HepG2 (cell line): ENCODE measurements around the gene WWC2. TPM values are rescaled to one million over a fixed set of nuclear protein-coding genes. Genes with fewer than 3 reads are reported as not detected.

Experiments
- ATF7 ChIP-seq, 2 experiments: fragments of 450-650 bp in 1 of 2; sonication (generic) in 1 of 2; formaldehyde crosslinking in 1 of 2; IDR thresholded peaks; 2 replicates each; pipeline versions ENCODE4 v1.4.0 to v1.6.1; 2016 to 2020; ENCODE audit warnings: antibody characterized with exemption in 1 of 2, mild to moderate bottlenecking in 1 of 2, missing genetic modification reagents in 1 of 2
- ATRX ChIP-seq: sonication (generic); formaldehyde crosslinking; IDR thresholded peaks from 2 replicates; pipeline ENCODE4 v1.4.0; 2020; ENCODE audit warnings: missing genetic modification reagents, borderline replicate concordance
- BRCA1 ChIP-seq: sonication (generic); formaldehyde crosslinking; IDR thresholded peaks from 2 replicates; pipeline ENCODE4 v1.4.0; 2020; ENCODE audit warnings: missing genetic modification reagents
- EP300 ChIP-seq, 3 experiments: sonication (generic) in 1 of 3; formaldehyde crosslinking in 1 of 3; IDR thresholded peaks; 2 replicates each; pipeline versions ENCODE4 v1.5.1 to v1.6.1; 2011 to 2020; ENCODE audit warnings: low read depth in 2 of 3, low read length in 2 of 3, borderline replicate concordance in 1 of 3, improper control_type of control experiment in 1 of 3, mild to moderate bottlenecking in 1 of 3, missing genetic modification reagents in 1 of 3, moderate library complexity in 1 of 3
- HCFC1 ChIP-seq: fragments of 150-350 bp; IDR thresholded peaks from 2 replicates; pipeline ENCODE4 v1.6.1; 2014; ENCODE audit warnings: low read depth, low read length
- HNRNPK ChIP-seq: fragments of 200-400 bp; formaldehyde crosslinking; IDR thresholded peaks from 2 replicates; pipeline ENCODE4 v1.6.1; 2018; ENCODE audit warnings: low read length, low read depth, moderate library complexity, mild to moderate bottlenecking; ENCODE audit not compliant: poor library complexity, severe bottlenecking
- KDM2A ChIP-seq: sonication (generic); formaldehyde crosslinking; IDR thresholded peaks from 2 replicates; pipeline ENCODE4 v1.4.0; 2020; ENCODE audit warnings: low read depth, missing genetic modification reagents, borderline replicate concordance
- KDM4B ChIP-seq: sonication (generic); formaldehyde crosslinking; IDR thresholded peaks from 2 replicates; pipeline ENCODE4 v1.4.0; 2020; ENCODE audit warnings: missing genetic modification reagents
- KLF15 ChIP-seq: sonication (generic); formaldehyde crosslinking; IDR thresholded peaks from 2 replicates; pipeline ENCODE4 v1.8.1; 2023; ENCODE audit warnings: borderline replicate concordance, mild to moderate bottlenecking, inconsistent platforms, missing genetic modification reagents, mixed read lengths
- KMT2B ChIP-seq: IDR thresholded peaks from 2 replicates; pipeline ENCODE4 v1.6.1; 2016; ENCODE audit warnings: missing genetic modification reagents, missing compliant biosample characterization
- MAFG ChIP-seq: sonication (generic); formaldehyde crosslinking; IDR thresholded peaks from 2 replicates; pipeline ENCODE4 v1.5.1; 2020; ENCODE audit warnings: mild to moderate bottlenecking, missing genetic modification reagents
- MAZ ChIP-seq, 2 experiments: sonication (generic) in 1 of 2; formaldehyde crosslinking in 1 of 2; IDR thresholded peaks; 2 replicates each; pipeline versions ENCODE4 v1.5.0 to v1.6.1; 2012 to 2020; ENCODE audit warnings: low read depth in 2 of 2, mild to moderate bottlenecking in 2 of 2, borderline replicate concordance in 1 of 2, improper control_type of control experiment in 1 of 2, low read length in 1 of 2, missing genetic modification reagents in 1 of 2, moderate library complexity in 1 of 2
- MIXL1 ChIP-seq: IDR thresholded peaks from 2 replicates; pipeline ENCODE4 v1.6.1; 2016
- NFIB ChIP-seq: sonication (generic); formaldehyde crosslinking; IDR thresholded peaks from 2 replicates; pipeline ENCODE4 v1.9.0; 2021; ENCODE audit warnings: missing genetic modification reagents, mild to moderate bottlenecking, borderline replicate concordance
- SMARCE1 ChIP-seq: fragments of 450-650 bp; IDR thresholded peaks from 2 replicates; pipeline ENCODE4 v1.6.1; 2017; ENCODE audit warnings: borderline replicate concordance
- STAT5B ChIP-seq: sonication (generic); formaldehyde crosslinking; IDR thresholded peaks from 2 replicates; pipeline ENCODE4 v1.4.0; 2020; ENCODE audit warnings: missing genetic modification reagents
- THYN1 ChIP-seq: sonication (generic); formaldehyde crosslinking; IDR thresholded peaks from 2 replicates; pipeline ENCODE4 v1.8.1; 2023; ENCODE audit warnings: low read depth, mild to moderate bottlenecking, moderate library complexity, missing genetic modification reagents, borderline replicate concordance
- ZGPAT ChIP-seq: IDR thresholded peaks from 2 replicates; pipeline ENCODE4 v1.6.1; 2016; ENCODE audit warnings: mild to moderate bottlenecking
- ZNF337 ChIP-seq: sonication (generic); formaldehyde crosslinking; IDR thresholded peaks from 2 replicates; pipeline ENCODE4 v1.5.1; 2020; ENCODE audit warnings: missing genetic modification reagents, low read depth, mild to moderate bottlenecking, borderline replicate concordance
- ZNF597 ChIP-seq: sonication (generic); formaldehyde crosslinking; IDR thresholded peaks from 2 replicates; pipeline ENCODE4 v1.5.0; 2020; ENCODE audit warnings: missing genetic modification reagents
- ZNF7 ChIP-seq: IDR thresholded peaks from 2 replicates; pipeline ENCODE4 v1.6.1; 2016; ENCODE audit warnings: missing biosample characterization, missing genetic modification reagents
- ZNF709 ChIP-seq: sonication (generic); formaldehyde crosslinking; IDR thresholded peaks from 2 replicates; pipeline ENCODE4 v1.5.0; 2020; ENCODE audit warnings: mild to moderate bottlenecking, missing genetic modification reagents
- ZNF879 ChIP-seq: sonication (generic); formaldehyde crosslinking; IDR thresholded peaks from 2 replicates; pipeline ENCODE4 v1.8.1; 2023; ENCODE audit warnings: missing genetic modification reagents
- polyA plus RNA-seq, 8 experiments: library from polyadenylated mRNA; depleted of rRNA in 3 of 8; stranded (reverse) in 7 of 8; unstranded in 1 of 8; fragments of >200 nt; fragmentation: Illumina TruSeq in 4 of 8; extraction: Trizol in 4 of 8; gene quantifications; 2 replicates each; pipeline versions ENCODE4 v1.2.1 to v1.2.3, GENCODE V29; 2011 to 2016; ENCODE audit warnings: low read depth in 4 of 8, missing spikeins in 1 of 8, mixed read lengths in 1 of 8; ENCODE audit not compliant: insufficient read depth in 1 of 8
- total RNA-seq, 5 experiments: library from RNA; depleted of rRNA; stranded (reverse); fragments of >200 nt; fragmentation: Illumina TruSeq; extraction: Trizol; gene quantifications; 2 replicates each; pipeline ENCODE4 v1.2.3, GENCODE V29; 2016; ENCODE audit warnings: low read depth in 1 of 5
- TF ChIP-seq, protein P1 (sequence below): sonication (generic); formaldehyde crosslinking; IDR thresholded peaks from 2 replicates; pipeline ENCODE4 v1.8.0; 2022; ENCODE audit warnings: mild to moderate bottlenecking, missing genetic modification reagents; ENCODE audit not compliant: insufficient replicate concordance

The WWC2 gene
- total and polyA plus RNA-seq, 2 of the 13 experiments (the other 11 are each of a cell fraction or from before 2014, with no cell fraction given), result 40.0 to 50.1 TPM

- no peak for TF ChIP-seq SMARCE1
- no peak for TF ChIP-seq ATRX
- no peak for TF ChIP-seq NFIB (CRISPR knock-in tag)
- peak; percentile 30 to 52; a peak in 2 of 4 replicates for TF ChIP-seq EP300 (IDR thresholded peaks at IDR 0.05; ENCODE audit: low read depth in 2 of 2, low read length in 2 of 2)
- TF ChIP-seq EP300 (CRISPR knock-in tag; IDR thresholded peaks at IDR 0.05; ENCODE audit: borderline replicate concordance), result peak; percentile 19; the same call in 1 of the 2 replicates
- 0 out of 2 replicates have a peak, but pooled peaks have one; percentile 45 for TF ChIP-seq MIXL1 (CRISPR knock-in tag)
- no peak for TF ChIP-seq ZNF597 (CRISPR knock-in tag)
- no peak for TF ChIP-seq MAZ (IDR thresholded peaks at IDR 0.05; ENCODE audit: borderline replicate concordance, low read depth, low read length)
- no peak for TF ChIP-seq MAZ (CRISPR knock-in tag; IDR thresholded peaks at IDR 0.05; ENCODE audit: low read depth)
- no peak for TF ChIP-seq ZNF879 (CRISPR knock-in tag)
- TF ChIP-seq, protein P1, sequence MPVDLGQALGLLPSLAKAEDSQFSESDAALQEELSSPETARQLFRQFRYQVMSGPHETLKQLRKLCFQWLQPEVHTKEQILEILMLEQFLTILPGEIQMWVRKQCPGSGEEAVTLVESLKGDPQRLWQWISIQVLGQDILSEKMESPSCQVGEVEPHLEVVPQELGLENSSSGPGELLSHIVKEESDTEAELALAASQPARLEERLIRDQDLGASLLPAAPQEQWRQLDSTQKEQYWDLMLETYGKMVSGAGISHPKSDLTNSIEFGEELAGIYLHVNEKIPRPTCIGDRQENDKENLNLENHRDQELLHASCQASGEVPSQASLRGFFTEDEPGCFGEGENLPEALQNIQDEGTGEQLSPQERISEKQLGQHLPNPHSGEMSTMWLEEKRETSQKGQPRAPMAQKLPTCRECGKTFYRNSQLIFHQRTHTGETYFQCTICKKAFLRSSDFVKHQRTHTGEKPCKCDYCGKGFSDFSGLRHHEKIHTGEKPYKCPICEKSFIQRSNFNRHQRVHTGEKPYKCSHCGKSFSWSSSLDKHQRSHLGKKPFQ, result no peak
- TF ChIP-seq ZNF7, result no peak
- 0 out of 2 replicates have a peak, but pooled peaks have one; percentile 33 for TF ChIP-seq KMT2B (CRISPR knock-in tag)
- no peak for TF ChIP-seq MAFG (CRISPR knock-in tag)
- no peak for TF ChIP-seq BRCA1
- no peak for TF ChIP-seq ZNF709
- no peak for TF ChIP-seq KDM2A
- no peak for TF ChIP-seq ATF7 (IDR thresholded peaks at IDR 0.05)
- TF ChIP-seq ATF7 (CRISPR knock-in tag; IDR thresholded peaks at IDR 0.05), result no peak
- TF ChIP-seq KLF15 (CRISPR knock-in tag), result no peak
- no peak for TF ChIP-seq HNRNPK
- TF ChIP-seq KDM4B (CRISPR knock-in tag), result no peak
- TF ChIP-seq THYN1 (CRISPR knock-in tag), result no peak
- no peak for TF ChIP-seq HCFC1
- no peak for TF ChIP-seq ZNF337 (CRISPR knock-in tag)
- peak; percentile 28; the same call in 1 of the 2 replicates for TF ChIP-seq ZGPAT (CRISPR knock-in tag)
- no peak for TF ChIP-seq STAT5B (CRISPR knock-in tag)
Observed at GRCh38 chr4:183154701-183155391, 55.8 kb downstream of the WWC2 start (continued).
